Embryonic facial prominence (tissue), 1 donor: ENCODE results near the gene LMAN1L.

ENCODE experiments used
- DNase-seq: peaks from one replicate; pipeline ENCODE4 v3.0.0-alpha.2; 2016; ENCODE audit errors: extremely low spot score

The LMAN1L gene

GRCh38 chr15:74857671-74858368, 45.2 kb downstream of the LMAN1L start:
- no peak for DNase-seq

DNA sequence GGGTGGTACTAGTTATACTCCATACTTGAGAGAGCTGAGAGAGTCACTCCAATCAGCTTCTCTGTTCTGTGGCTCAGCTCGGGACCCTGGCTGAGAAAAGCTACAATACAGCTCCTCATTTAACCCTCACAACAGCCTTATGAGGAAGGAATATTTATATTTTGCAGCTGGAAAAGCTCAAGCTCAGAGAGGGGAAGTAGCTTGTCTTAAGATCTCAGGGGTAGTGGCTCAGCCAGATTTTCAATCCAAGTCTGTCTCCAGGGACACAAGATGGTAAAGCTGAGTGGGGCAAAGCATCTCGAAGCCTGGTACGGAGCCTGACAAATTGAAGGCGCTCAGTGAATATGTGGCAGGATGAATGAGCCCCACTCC, 45.7 kb downstream of the LMAN1L start:
- no peak for DNase-seq

GRCh38 chr15:74863239-74864056, 50.8 kb downstream of the LMAN1L start:
- no peak for DNase-seq

GRCh38 chr15:74864296-74864695, 51.7 kb downstream of the LMAN1L start:
- DNase-seq, result no peak

GRCh38 chr15:74865316-74865715, 52.7 kb downstream of the LMAN1L start:
- DNase-seq, result no peak

DNA sequence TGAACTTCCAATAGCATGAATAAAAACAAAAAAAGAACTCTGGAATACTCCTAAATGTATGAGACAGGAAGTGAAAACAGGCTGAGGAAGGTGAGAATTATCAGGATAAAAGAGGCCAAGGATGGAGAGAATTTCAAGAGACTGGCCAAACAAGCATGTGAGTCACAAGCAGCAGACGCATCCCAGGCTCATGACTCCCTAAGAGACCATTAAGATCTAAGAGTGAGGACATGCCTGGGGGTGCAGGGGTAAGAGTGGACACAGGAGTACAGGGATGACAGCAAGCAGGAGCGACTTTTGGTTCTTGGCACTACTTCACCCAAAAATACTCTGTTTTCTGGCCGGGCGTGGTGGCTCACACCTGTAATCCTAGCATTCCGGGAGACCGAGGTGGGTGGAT, 53.5 kb downstream of the LMAN1L start:
- DNase-seq, result no peak

- DNase-seq, result no peak
Observed at GRCh38 chr15:74867466-74868038, 54.9 kb downstream of the LMAN1L start.

- DNase-seq, result no peak
Observed at GRCh38 chr15:74868059-74868458, 55.4 kb downstream of the LMAN1L start.

GRCh38 chr15:74869372-74869725, 56.7 kb downstream of the LMAN1L start:
- DNase-seq, result no peak

- DNase-seq, result no peak
Observed at GRCh38 chr15:74869726-74870407, 57.2 kb downstream of the LMAN1L start.

DNA sequence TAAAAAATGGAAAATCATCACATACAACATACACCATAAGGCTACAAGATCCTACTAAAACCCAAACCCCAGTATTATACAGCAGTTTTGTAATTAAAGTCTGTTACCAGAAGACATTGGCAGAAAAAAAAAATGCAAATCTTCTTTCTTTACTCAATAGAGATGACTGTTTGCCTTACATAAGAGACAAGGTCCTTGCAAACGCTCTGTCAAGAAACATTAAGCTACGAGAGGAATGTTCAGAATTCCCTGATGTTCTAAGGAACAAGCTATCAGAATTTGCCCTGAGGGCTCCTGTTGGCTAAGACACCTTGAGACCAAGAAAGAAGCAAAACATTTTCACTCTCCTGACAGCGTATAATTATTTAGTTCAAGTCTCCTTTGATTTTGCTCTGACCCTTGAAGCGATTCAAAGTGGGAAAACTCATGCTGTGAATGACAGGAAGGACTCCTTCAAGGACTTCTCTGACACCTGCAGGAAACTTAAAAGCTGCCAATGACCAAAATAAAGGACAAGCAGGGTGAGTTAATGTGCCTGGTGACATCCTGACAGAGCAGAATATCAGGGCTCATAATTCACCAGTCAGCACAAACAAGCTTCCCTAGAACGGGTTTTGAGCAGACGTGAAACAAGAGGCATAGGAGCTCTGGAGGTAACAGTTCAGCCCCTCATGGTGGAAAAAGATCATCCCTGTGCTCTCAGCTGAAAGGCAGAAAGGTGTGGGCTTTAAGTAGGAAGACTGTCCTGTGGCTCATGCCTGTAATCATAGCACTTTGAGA, 58.0 kb downstream of the LMAN1L start:
- DNase-seq, result no peak

GRCh38 chr15:74872702-74873035, 60.0 kb downstream of the LMAN1L start:
- no peak for DNase-seq

DNA sequence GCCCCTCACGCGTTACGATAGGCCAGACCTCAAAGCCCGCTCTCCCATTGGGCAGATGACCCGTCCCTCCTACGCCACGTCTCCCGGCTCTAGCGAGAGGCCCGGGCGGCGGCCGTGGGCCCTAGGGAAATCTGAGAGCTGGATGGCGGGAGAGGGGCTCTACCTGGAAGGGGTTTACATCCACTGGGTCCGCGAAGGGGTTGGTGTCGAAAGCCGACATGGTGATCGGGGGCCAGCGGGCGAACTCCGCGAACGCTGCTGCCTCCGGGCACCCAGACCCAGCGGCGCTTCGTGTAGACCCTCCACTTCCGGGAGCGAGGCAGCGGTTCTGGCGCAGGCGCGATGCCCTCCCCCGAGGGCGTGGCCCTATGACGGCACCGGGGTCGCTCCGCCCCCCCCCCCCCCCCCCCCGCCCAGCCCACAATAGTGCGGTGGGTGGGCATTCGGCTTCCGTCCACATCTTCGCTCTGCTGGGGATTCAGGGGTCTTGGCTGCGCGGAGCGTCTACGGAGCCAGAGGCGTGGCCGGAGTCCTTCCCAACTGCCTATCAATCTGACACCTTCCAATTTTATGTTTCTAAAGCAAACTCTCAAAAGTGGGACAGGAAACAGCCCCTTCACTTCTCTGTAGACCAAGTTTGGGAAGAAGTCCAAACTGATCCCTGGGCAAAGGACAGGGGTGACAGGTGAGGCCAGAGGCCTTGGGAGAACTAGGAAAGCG, 60.6 kb downstream of the LMAN1L start, which contains the start of gene SCAMP2:
SCAMP2 (minus strand) TSS at position 330 of the 720 bp plus-strand sequence; CDS start at position 220, 110 bp downstream.
- DNase-seq, result peak; percentile 92

DNA sequence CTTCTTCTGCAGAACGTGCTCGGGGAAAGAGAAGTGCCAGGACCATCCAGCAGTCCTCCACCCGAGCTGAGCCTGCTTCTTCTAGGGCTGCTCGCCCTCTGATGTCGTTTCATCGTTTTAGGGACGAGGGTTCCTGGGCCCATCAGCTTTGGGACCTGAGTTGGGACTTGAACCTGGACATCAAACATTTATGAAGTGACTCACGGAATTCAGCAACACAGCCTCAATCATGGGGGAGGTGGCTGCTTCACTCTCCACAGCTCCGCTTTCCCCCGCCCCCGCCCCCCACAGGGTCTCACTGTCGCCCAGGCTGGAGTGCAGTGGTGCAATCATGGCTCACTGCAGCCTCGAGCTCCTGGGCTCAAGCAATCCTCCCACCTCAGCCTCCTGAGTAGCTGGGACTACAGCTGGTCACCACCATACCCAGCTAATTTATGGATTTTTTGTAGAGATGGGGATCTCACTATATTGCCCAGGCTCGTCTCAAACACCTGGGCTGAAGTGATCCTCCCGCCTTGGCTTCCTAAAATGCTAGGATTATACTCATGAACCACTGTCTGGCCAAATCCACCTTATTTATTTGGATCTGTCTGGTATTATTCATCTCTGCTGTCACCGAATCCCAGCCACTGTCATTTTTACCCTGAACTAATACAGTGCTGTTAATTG, 61.3 kb downstream of the LMAN1L start:
- no peak for DNase-seq
